ENCODE measurements around the gene ETS1. TPM values are rescaled to one million over a fixed set of nuclear protein-coding genes. Genes with fewer than 3 reads are reported as not detected.

Gene ETS1, protein sequence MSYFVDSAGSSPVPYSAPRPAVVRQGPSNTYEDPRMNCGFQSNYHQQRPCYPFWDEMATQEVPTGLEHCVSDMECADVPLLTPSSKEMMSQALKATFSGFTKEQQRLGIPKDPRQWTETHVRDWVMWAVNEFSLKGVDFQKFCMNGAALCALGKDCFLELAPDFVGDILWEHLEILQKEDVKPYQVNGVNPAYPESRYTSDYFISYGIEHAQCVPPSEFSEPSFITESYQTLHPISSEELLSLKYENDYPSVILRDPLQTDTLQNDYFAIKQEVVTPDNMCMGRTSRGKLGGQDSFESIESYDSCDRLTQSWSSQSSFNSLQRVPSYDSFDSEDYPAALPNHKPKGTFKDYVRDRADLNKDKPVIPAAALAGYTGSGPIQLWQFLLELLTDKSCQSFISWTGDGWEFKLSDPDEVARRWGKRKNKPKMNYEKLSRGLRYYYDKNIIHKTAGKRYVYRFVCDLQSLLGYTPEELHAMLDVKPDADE
- total RNA-seq (4.1 and 10.2 TPM in 2 replicates), polyA plus RNA-seq (1.7 and 4.1 TPM in 2 replicates)

DNA sequence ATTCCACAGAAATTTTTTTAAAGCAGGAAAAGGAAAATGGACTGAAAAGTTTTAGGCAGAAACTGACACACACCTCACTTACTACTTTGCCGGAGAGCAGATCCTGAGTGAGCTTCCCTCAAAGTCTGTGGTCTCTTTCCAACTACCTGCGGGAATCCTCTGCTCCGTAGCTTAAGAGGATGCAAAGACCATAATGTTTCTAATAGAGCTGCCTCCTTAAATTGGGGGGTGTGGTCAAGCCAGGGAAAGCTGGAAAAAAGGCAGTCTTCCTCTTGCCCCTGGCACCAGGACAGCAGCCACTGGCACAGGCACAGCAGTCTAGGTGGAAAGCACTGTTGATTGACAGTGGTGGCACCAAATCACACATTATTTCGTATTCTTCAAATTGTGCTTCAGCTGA is at the start of gene ETS1:
Gene ETS1 (minus strand): TSS at position 144 of the 400 bp plus-strand sequence. CDS start 14,428 bp downstream, outside the sequence.
- no peak within 1 kb of the TSS for H3K4me3 ChIP-seq
- H3K4me1 ChIP-seq (ENCODE audit: low read depth) = peaks cover 11% of the 10 kb centered on the region
- DNase-seq (ENCODE audit: low read depth in 1 of 2, low spot score in 1 of 2) = peak in 1 of 2 donors; percentile 21
- no peaks in the 10 kb centered on the region for H3K36me3 ChIP-seq
- H3K27ac ChIP-seq = no peak within 1 kb of the TSS
- TF ChIP-seq, protein P1, sequence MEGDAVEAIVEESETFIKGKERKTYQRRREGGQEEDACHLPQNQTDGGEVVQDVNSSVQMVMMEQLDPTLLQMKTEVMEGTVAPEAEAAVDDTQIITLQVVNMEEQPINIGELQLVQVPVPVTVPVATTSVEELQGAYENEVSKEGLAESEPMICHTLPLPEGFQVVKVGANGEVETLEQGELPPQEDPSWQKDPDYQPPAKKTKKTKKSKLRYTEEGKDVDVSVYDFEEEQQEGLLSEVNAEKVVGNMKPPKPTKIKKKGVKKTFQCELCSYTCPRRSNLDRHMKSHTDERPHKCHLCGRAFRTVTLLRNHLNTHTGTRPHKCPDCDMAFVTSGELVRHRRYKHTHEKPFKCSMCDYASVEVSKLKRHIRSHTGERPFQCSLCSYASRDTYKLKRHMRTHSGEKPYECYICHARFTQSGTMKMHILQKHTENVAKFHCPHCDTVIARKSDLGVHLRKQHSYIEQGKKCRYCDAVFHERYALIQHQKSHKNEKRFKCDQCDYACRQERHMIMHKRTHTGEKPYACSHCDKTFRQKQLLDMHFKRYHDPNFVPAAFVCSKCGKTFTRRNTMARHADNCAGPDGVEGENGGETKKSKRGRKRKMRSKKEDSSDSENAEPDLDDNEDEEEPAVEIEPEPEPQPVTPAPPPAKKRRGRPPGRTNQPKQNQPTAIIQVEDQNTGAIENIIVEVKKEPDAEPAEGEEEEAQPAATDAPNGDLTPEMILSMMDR (IDR thresholded peaks at IDR 0.05; ENCODE audit: low read depth, low read length) = no peak
- H3K9me3 ChIP-seq (ENCODE audit: low read depth) = no peaks in the 10 kb centered on the region
- H3K27me3 ChIP-seq = peaks cover 71% of the 10 kb centered on the region

DNA sequence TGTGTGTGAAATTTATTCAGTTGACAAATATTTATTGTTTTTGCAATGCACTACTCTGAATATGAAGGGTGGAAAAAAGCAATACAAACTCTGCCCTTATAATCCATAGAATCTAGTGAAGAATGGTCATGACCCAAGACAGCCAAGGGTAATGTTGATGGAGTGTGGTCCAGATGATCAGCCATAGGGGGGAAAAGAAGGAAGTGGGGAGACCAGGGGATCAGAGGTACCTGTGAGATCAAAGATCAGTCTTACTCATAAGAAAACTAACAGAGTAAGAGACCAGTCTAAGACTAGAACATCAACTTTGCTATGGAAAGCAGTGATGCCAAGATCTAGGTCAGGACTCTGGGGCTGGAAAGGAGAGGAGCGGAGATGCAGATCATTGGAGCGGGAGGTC is 47.0 kb upstream of the ETS1 start:
- H3K4me1 ChIP-seq (ENCODE audit: low read depth) = no peaks in the 10 kb centered on the region
- H3K4me3 ChIP-seq = no peak overlapping the region
- TF ChIP-seq, protein P1 (IDR thresholded peaks at IDR 0.05; ENCODE audit: low read depth, low read length) = no peak
- DNase-seq (ENCODE audit: low read depth in 1 of 2, low spot score in 1 of 2) = no peak
- H3K27ac ChIP-seq = no peak overlapping the region
- no peaks in the 10 kb centered on the region for H3K36me3 ChIP-seq
- peaks cover 70% of the 10 kb centered on the region for H3K27me3 ChIP-seq
- H3K9me3 ChIP-seq (ENCODE audit: low read depth) = no peaks in the 10 kb centered on the region

DNA sequence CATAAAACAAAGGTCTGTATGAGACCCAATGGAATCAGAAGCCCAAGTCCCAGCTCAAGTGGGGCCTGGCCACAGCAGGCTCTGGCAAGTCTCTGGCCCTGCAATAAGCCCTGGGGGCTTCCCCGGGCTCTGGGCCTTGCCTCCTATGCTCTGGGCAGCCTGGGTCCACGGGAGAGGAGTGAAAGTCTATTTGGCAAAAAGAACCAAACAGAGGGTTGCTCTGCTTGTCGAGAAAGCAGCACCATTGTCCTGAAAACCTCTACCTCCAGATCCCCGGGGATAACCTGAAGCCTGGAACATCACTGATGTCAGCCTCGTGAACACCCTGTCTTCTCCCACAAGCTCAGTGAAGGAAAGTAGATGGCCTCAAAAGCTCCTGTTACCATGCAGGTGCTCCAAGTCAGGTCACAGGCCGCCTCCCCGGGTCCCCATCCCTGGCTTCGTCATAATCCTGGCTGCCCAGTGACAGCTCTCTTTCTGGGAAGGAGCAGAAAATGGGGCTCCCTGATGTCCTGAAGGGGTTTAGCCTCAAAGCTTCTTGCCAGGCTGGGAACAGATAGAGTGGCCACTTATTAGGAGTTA is 46.1 kb upstream of the ETS1 start:
- no peak overlapping the region for H3K4me3 ChIP-seq
- H3K9me3 ChIP-seq (ENCODE audit: low read depth) = no peaks in the 10 kb centered on the region
- no peak for DNase-seq (ENCODE audit: low read depth in 1 of 2, low spot score in 1 of 2)
- H3K27ac ChIP-seq = no peak overlapping the region
- H3K4me1 ChIP-seq (ENCODE audit: low read depth) = no peaks in the 10 kb centered on the region
- H3K27me3 ChIP-seq = peaks cover 62% of the 10 kb centered on the region
- no peaks in the 10 kb centered on the region for H3K36me3 ChIP-seq
- TF ChIP-seq, protein P1 (IDR thresholded peaks at IDR 0.05; ENCODE audit: low read depth, low read length) = no peak

DNA sequence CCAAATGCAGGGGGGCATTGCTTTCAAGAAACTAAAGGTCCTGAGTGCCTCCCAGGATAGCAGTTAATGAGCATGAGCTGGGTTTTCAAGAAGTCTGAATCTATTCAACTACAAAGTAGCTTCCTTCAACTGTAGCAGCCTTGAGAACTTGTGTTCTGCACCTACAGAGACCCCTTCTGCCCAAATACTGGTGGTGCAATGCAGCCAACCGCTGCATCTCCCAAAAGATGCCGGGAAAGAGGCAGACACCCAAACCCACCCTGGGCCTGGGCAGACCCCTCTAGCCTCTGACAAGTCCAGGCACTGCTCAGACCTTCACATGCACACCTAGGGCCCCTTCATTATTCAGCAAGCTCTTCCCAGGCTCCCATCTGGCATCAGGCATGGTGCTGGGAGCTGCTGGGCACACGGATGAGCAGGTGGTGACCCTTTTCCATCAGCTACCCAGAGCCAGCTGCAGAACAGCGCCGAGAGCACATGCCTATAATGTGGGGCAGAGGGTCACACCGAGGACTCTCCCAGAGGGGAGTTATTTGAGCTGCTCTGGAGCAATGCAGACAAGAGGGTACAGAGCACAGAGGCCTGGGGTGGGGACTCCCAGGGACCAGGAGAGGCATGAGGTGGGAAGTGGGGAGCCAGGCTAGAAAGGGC is 44.9 kb upstream of the ETS1 start:
- Histone ChIP-seq H3K27ac (no peak overlapping the region), H3K4me3 (no peak overlapping the region), H3K4me1 (ENCODE audit: low read depth) (peaks cover 7% of the 10 kb centered on the region), H3K9me3 (ENCODE audit: low read depth) (no peaks in the 10 kb centered on the region), H3K27me3 (peaks cover 50% of the 10 kb centered on the region), H3K36me3 (no peaks in the 10 kb centered on the region)
- DNase-seq (ENCODE audit: low read depth in 1 of 2, low spot score in 1 of 2) = peak; percentile 65 to 75
- TF ChIP-seq, protein P1 (IDR thresholded peaks at IDR 0.05; ENCODE audit: low read depth, low read length) = peak; percentile 76

DNA sequence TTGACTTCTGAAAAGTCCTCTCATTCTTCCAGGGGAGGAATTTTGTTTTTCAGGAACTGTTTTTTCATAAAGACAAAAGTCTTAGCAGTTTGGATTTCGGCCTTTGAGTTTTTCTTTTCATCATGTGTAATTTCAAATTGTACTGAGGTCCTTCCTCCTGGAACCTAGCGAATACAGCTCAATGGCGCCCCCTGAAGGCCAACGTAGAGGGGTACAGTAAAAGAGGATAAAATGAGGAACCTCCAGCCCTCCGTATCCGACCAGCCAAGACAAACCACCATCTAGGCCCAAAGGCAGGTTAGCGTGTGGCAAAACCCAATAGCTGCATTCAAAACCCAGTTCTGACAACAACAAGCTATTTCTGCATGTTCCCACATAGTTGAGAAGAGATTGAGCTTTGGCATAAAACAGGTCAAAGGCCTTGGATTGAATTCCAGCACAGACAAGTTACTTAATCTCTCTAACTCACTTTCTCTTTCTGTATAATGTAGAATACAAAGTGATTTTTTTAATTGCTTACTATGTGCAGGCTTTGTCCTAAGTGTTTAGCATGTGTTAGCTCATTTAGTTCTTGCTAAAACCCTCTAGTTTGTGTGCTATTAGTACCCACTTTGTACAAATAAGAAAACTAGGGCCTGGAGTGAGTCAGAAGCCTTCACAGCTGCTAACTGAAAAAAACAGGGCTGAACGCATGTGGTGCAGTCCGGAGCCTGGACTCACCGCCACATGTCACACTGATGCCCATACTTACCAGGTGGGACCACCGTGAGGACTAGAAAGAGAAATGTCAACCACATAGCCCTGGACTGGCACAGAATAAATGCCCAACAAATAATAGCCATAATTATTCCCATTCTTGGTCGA is 43.2 kb upstream of the ETS1 start:
- Histone ChIP-seq H3K9me3 (ENCODE audit: low read depth) (no peaks in the 10 kb centered on the region), H3K27ac (no peak overlapping the region), H3K27me3 (peaks cover 37% of the 10 kb centered on the region), H3K4me3 (no peak overlapping the region), H3K4me1 (ENCODE audit: low read depth) (peaks cover 11% of the 10 kb centered on the region), H3K36me3 (no peaks in the 10 kb centered on the region)
- TF ChIP-seq, protein P1 (IDR thresholded peaks at IDR 0.05; ENCODE audit: low read depth, low read length) = peak; percentile 82
- DNase-seq (ENCODE audit: low read depth in 1 of 2, low spot score in 1 of 2) = peak; percentile 85 to 91
